H1 (cell line): ENCODE data around the gene CDK9. TPM values are rescaled to one million over a fixed set of nuclear protein-coding genes. Genes with fewer than 3 reads are reported as not detected.

Source experiments
- CTCF ChIA-PET: fragments of 300-600 bp; sonication (Branson Sonifier 250); formaldehyde crosslinking; loops from one replicate; lab custom pipeline; 2021; ENCODE audit not compliant: partially characterized antibody; lab: Charles Lee
- POLR2A ChIA-PET: fragments of 300-600 bp; sonication (Branson Sonifier 250); formaldehyde crosslinking; loops from one replicate; lab custom pipeline; 2021; ENCODE audit warnings: inconsistent platforms; ENCODE audit not compliant: partially characterized antibody; lab: Charles Lee
- DNase-seq, 2 experiments: peaks; one replicate each; pipeline versions ENCODE4 v3.0.0 to v3.0.0-alpha.2; 2010 to 2022; ENCODE audit warnings: low spot score in 2 of 2, low read depth in 1 of 2, mixed read lengths in 1 of 2
- FAIRE-seq: peaks from 2 replicates; lab custom pipeline; 2011; peaks lifted over from hg19 to GRCh38; lab: Jason Lieb, UNC
- H2AFZ ChIP-seq: 2 replicates; pipeline ENCODE4 v1.8.1; 2012; ENCODE audit warnings: low read length, inconsistent platforms
- H2AK5ac ChIP-seq: 2 replicates; pipeline ENCODE4 v1.6.1; 2013; ENCODE audit warnings: low read depth, low read length
- H2BK120ac ChIP-seq: replicated peaks from 2 replicates; pipeline ENCODE3; 2013; ENCODE audit warnings: low read depth, low read length, inconsistent platforms
- H2BK12ac ChIP-seq: 2 replicates; pipeline ENCODE4 v1.6.1; 2013; ENCODE audit warnings: low read depth, low read length
- H2BK15ac ChIP-seq: 2 replicates; pipeline ENCODE4 v1.6.1; 2013; ENCODE audit warnings: low read length
- H2BK20ac ChIP-seq: 2 replicates; pipeline ENCODE4 v1.6.1; 2013; ENCODE audit warnings: low read length
- H2BK5ac ChIP-seq: 2 replicates; pipeline ENCODE4 v1.6.1; 2013; ENCODE audit warnings: low read depth, low read length
- H3K14ac ChIP-seq: 2 replicates; pipeline ENCODE4 v1.6.1; 2013; ENCODE audit warnings: inconsistent platforms; ENCODE audit not compliant: insufficient read length
- H3K18ac ChIP-seq: 2 replicates; pipeline ENCODE4 v1.6.1; 2013; ENCODE audit warnings: low read length; ENCODE audit errors: extremely low read depth
- H3K23ac ChIP-seq: 2 replicates; pipeline ENCODE4 v1.6.1; 2013; ENCODE audit warnings: inconsistent platforms; ENCODE audit not compliant: insufficient read length
- H3K23me2 ChIP-seq: 2 replicates; pipeline ENCODE4 v1.6.1; 2013; ENCODE audit warnings: low read depth, low read length
- H3K27ac ChIP-seq: 2 replicates; pipeline ENCODE4 v1.6.1; 2011; ENCODE audit warnings: low read depth, low read length, inconsistent platforms
- H3K27me3 ChIP-seq, 4 experiments: replicated peaks in 1 of 4; 1 replicate in 1 of 4; 2 replicates in 3 of 4; pipeline versions ENCODE4 v1.6.1 to v1.8.1; 2011 to 2013; ENCODE audit warnings: low read length in 3 of 4, mild to moderate bottlenecking in 3 of 4, inconsistent platforms in 2 of 4, mixed read lengths in 2 of 4, moderate library complexity in 1 of 4; ENCODE audit not compliant: control insufficient read depth in 3 of 4, insufficient read depth in 3 of 4; ENCODE audit errors: extremely low read depth in 1 of 4
- H3K36me3 ChIP-seq, 4 experiments: 2 replicates each; pipeline versions ENCODE4 v1.6.1 to v1.8.1; 2011 to 2013; ENCODE audit warnings: mild to moderate bottlenecking in 4 of 4, low read length in 3 of 4, moderate library complexity in 2 of 4, control low read depth in 1 of 4, inconsistent platforms in 1 of 4; ENCODE audit not compliant: insufficient read depth in 4 of 4, control insufficient read depth in 2 of 4
- H3K4ac ChIP-seq: replicated peaks from 2 replicates; pipeline ENCODE3; 2013; ENCODE audit warnings: low read length, low read depth, mixed read lengths, inconsistent platforms; ENCODE audit not compliant: insufficient read length
- H3K4me1 ChIP-seq, 4 experiments: replicated peaks in 1 of 4; 1 replicate in 1 of 4; 2 replicates in 3 of 4; pipeline versions ENCODE4 v1.6.1 to v1.8.1; 2011 to 2013; ENCODE audit warnings: low read length in 3 of 4, inconsistent platforms in 2 of 4, mixed read lengths in 1 of 4; ENCODE audit not compliant: insufficient read depth in 4 of 4, control insufficient read depth in 3 of 4
- H3K4me2 ChIP-seq, 2 experiments: 2 replicates each; pipeline versions ENCODE4 v1.6.1 to v1.8.1; 2011 to 2013; ENCODE audit warnings: low read depth in 2 of 2, low read length in 2 of 2, control low read depth in 1 of 2, inconsistent platforms in 1 of 2, mild to moderate bottlenecking in 1 of 2; ENCODE audit not compliant: insufficient read depth in 1 of 2
- H3K4me3 ChIP-seq, 4 experiments: fragments of 200-600, 300-600 bp in 1 of 4; sonication (generic), shearing (Covaris generic), sonication (Bioruptor Twin) in 1 of 4; 2 replicates each; pipeline versions ENCODE4 v1.5.1 to v1.8.1; 2011 to 2016; ENCODE audit warnings: low read length in 4 of 4, low read depth in 3 of 4, control low read depth in 2 of 4, inconsistent platforms in 2 of 4, mild to moderate bottlenecking in 2 of 4, mixed read lengths in 1 of 4, moderate library complexity in 1 of 4; ENCODE audit not compliant: insufficient read depth in 2 of 4; ENCODE audit errors: extremely low read depth in 1 of 4
- H3K56ac ChIP-seq: replicated peaks from 2 replicates; pipeline ENCODE3; 2013; ENCODE audit warnings: low read depth, mild to moderate bottlenecking, mixed read lengths, low read length, inconsistent platforms; ENCODE audit not compliant: insufficient read length
- H3K79me1 ChIP-seq: 2 replicates; pipeline ENCODE4 v1.6.1; 2013; ENCODE audit warnings: low read depth, low read length, control low read depth
- H3K79me2 ChIP-seq, 2 experiments: 2 replicates each; pipeline versions ENCODE4 v1.6.1 to v1.8.1; 2012 to 2013; ENCODE audit warnings: low read length in 2 of 2, mild to moderate bottlenecking in 2 of 2, inconsistent platforms in 1 of 2; ENCODE audit not compliant: insufficient read depth in 2 of 2, control insufficient read depth in 1 of 2
- H3K9ac ChIP-seq, 4 experiments: replicated peaks in 1 of 4; 1 replicate in 1 of 4; 2 replicates in 3 of 4; pipeline versions ENCODE4 v1.6.1 to v1.8.1; 2011 to 2013; ENCODE audit warnings: low read depth in 3 of 4, low read length in 3 of 4, control low read depth in 2 of 4, mild to moderate bottlenecking in 2 of 4, moderate library complexity in 2 of 4, inconsistent platforms in 1 of 4; ENCODE audit errors: extremely low read depth in 1 of 4
- H3K9me3 ChIP-seq, 2 experiments: 2 replicates each; pipeline versions ENCODE4 v1.6.1 to v1.8.1; 2012 to 2013; ENCODE audit warnings: mild to moderate bottlenecking in 2 of 2, moderate library complexity in 2 of 2, control low read depth in 1 of 2, inconsistent platforms in 1 of 2, low read depth in 1 of 2, low read length in 1 of 2, mixed read lengths in 1 of 2; ENCODE audit not compliant: insufficient read depth in 2 of 2
- H4K20me1 ChIP-seq, 2 experiments: replicated peaks in 1 of 2; 2 replicates each; pipeline versions ENCODE3 to v1.8.1; 2011 to 2013; ENCODE audit warnings: inconsistent platforms in 2 of 2, low read length in 2 of 2, mild to moderate bottlenecking in 1 of 2; ENCODE audit not compliant: insufficient read depth in 2 of 2, control insufficient read depth in 1 of 2
- H4K5ac ChIP-seq: 2 replicates; pipeline ENCODE4 v1.6.1; 2013; ENCODE audit warnings: low read length, low read depth, mixed read lengths, inconsistent platforms; ENCODE audit not compliant: insufficient read length
- H4K8ac ChIP-seq: 2 replicates; pipeline ENCODE4 v1.8.0; 2013; ENCODE audit warnings: mild to moderate bottlenecking, moderate library complexity, low read length, inconsistent platforms; ENCODE audit not compliant: insufficient read depth; ENCODE audit errors: extremely low read depth
- H4K91ac ChIP-seq: replicated peaks from 2 replicates; pipeline ENCODE3; 2013; ENCODE audit warnings: low read length, mixed read lengths, inconsistent platforms; ENCODE audit not compliant: insufficient read length
- POU5F1 ChIP-seq: IDR thresholded peaks from 2 replicates; pipeline ENCODE4 v1.6.1; 2011; ENCODE audit warnings: low read depth, mild to moderate bottlenecking, low read length, moderate library complexity
- WGBS, 2 experiments: shearing (Covaris generic) in 1 of 2; methylation state at CpG; one replicate each; pipeline versions ENCODE4 v1.1.6 to v1.1.7; 2013 to 2015; ENCODE audit warnings: low lambda C conversion rate in 2 of 2, mixed read lengths in 2 of 2, inconsistent platforms in 1 of 2, low coverage in 1 of 2, missing lambda C conversion rate in 1 of 2; ENCODE audit not compliant: insufficient replicate concordance in 2 of 2, insufficient coverage in 1 of 2, insufficient read length in 1 of 2; ENCODE audit errors: extremely low coverage in 1 of 2, missing lambda C conversion rate in 1 of 2; 5-methylcytosine and 5-hydroxymethylcytosine counted together
- polyA plus RNA-seq, 7 experiments: library from polyadenylated mRNA; depleted of rRNA in 3 of 7; stranded (reverse) in 5 of 7; unstranded in 2 of 7; fragments of >200 nt in 5 of 7; fragments of 200-250 nt in 2 of 7; gene quantifications; 1 replicate in 5 of 7; 2 replicates in 1 of 7; 4 replicates in 1 of 7; pipeline versions ENCODE4 v1.2.1 to v1.2.3, GENCODE V29; 2011 to 2013; ENCODE audit warnings: missing spikeins in 2 of 7, mixed read lengths in 2 of 7
- total RNA-seq: library from RNA; stranded (reverse); fragmentation: NEBNext Ultra II Directional; extraction: Animal tissue kit (Norgen Biotek cat#: 25700); gene quantifications from 2 replicates; pipeline ENCODE4 v1.2.1, GENCODE V29; 2021

CDK9 gene
- total and polyA plus RNA-seq, 2 of the 8 experiments (the other 6 are each of a cell fraction or from before 2014, with no cell fraction given), result 69.1 to 87.5 TPM

GRCh38 chr9:127816728-127817127 lies 30.9 kb downstream of the CDK9 start:
- no peak overlapping the region for H2AFZ ChIP-seq
- no peak overlapping the region for H3K27ac ChIP-seq
- H4K5ac ChIP-seq, result no peak overlapping the region
- H3K23ac ChIP-seq, result no peak overlapping the region
- no peaks in the 10 kb centered on the region for H3K9me3 ChIP-seq
- ChIA-PET CTCF (interaction anchor here (0.6 to 3.5 kb wide), 6 partner anchors 10 to 104 kb away, joined by 3 to 26 read pairs (median 4); partner anchors contain the start of gene TOR2A), POLR2A (interaction anchor here (0.5 to 6.7 kb wide), 12 partner anchors 8 to 69 kb away, joined by 3 to 34 read pairs (median 4); partner anchors contain the start of gene FPGS)
- no peak overlapping the region for H3K4ac ChIP-seq
- no peaks in the 10 kb centered on the region for H3K27me3 ChIP-seq
- DNase-seq (no peak), FAIRE-seq (no peak)
- H3K79me2 ChIP-seq, result no peaks in the 10 kb centered on the region
- H3K4me1 ChIP-seq, result no peaks in the 10 kb centered on the region
- H3K4me3 ChIP-seq, result no peak overlapping the region
- peaks cover 2 to 11% of the 10 kb centered on the region in 2 experiments for H4K20me1 ChIP-seq
- no peaks in the 10 kb centered on the region for H3K23me2 ChIP-seq
- no peak overlapping the region for H2BK120ac ChIP-seq
- TF ChIP-seq POU5F1, result no peak
- H3K56ac ChIP-seq, result no peak overlapping the region
- H3K79me1 ChIP-seq, result 0 out of 2 replicates have a peak, but pooled peaks cover 2% of the 10 kb centered on the region
- no peak overlapping the region for H2BK20ac ChIP-seq
- peaks cover 10 to 23% (median 17%) of the 10 kb centered on the region in 4 experiments; a peak in 7 of 8 replicates for H3K36me3 ChIP-seq
- H3K9ac ChIP-seq, result no peak overlapping the region
- no peak overlapping the region for H3K18ac ChIP-seq
- H2AK5ac ChIP-seq, result no peak overlapping the region
- no peak overlapping the region for H2BK15ac ChIP-seq
- no peak overlapping the region for H2BK12ac ChIP-seq
- no peak overlapping the region for H3K4me2 ChIP-seq
- H4K8ac ChIP-seq, result no peak overlapping the region
- H3K14ac ChIP-seq, result no peak overlapping the region
- WGBS, 2 experiments, result 81% methylated on average over 8 of the region's 8 CpGs; no CpG with 5 or more reads in 1 of the 2 experiments
- no peak overlapping the region for H2BK5ac ChIP-seq
- H4K91ac ChIP-seq, result no peak overlapping the region
